Measurements from ENCODE around the gene TLE5. TPM values are rescaled to one million over a fixed set of nuclear protein-coding genes. Genes with fewer than 3 reads are reported as not detected.

Gene TLE5
- total and polyA plus RNA-seq, 10 of the 15 experiments (the other 5 are each of a cell fraction or from before 2014, with no cell fraction given) = 2.5 to 373 (median 154) TPM

- no peak for TF ChIP-seq CHD2 (IDR thresholded peaks at IDR 0.05; ENCODE audit: borderline replicate concordance, low read depth, low read length)
- TF ChIP-seq, protein P1, sequence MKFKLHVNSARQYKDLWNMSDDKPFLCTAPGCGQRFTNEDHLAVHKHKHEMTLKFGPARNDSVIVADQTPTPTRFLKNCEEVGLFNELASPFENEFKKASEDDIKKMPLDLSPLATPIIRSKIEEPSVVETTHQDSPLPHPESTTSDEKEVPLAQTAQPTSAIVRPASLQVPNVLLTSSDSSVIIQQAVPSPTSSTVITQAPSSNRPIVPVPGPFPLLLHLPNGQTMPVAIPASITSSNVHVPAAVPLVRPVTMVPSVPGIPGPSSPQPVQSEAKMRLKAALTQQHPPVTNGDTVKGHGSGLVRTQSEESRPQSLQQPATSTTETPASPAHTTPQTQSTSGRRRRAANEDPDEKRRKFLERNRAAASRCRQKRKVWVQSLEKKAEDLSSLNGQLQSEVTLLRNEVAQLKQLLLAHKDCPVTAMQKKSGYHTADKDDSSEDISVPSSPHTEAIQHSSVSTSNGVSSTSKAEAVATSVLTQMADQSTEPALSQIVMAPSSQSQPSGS (IDR thresholded peaks at IDR 0.05; ENCODE audit: low read length) = no peak
- TF ChIP-seq EZH2 (IDR thresholded peaks at IDR 0.05; ENCODE audit: borderline replicate concordance, control insufficient read depth, low read depth, low read length) = no peak
- no peak for TF ChIP-seq ZNF207 (IDR thresholded peaks at IDR 0.05; ENCODE audit: borderline replicate concordance)
- TF ChIP-seq JUND (IDR thresholded peaks at IDR 0.05; ENCODE audit: low read depth, low read length) = no peak
- TF ChIP-seq ZBED1 (IDR thresholded peaks at IDR 0.05; ENCODE audit: borderline replicate concordance) = no peak
- no peak for TF ChIP-seq CBX5 (IDR thresholded peaks at IDR 0.05; ENCODE audit: low read depth)
- no peak for TF ChIP-seq ZSCAN29 (IDR thresholded peaks at IDR 0.05)
- TF ChIP-seq KAT2A (conservative IDR thresholded peaks at IDR 0.05; ENCODE audit: control insufficient read depth, low read depth, low read length) = no peak
- no peak for TF ChIP-seq PAX8 (IDR thresholded peaks at IDR 0.05)
- TF ChIP-seq, protein P2, sequence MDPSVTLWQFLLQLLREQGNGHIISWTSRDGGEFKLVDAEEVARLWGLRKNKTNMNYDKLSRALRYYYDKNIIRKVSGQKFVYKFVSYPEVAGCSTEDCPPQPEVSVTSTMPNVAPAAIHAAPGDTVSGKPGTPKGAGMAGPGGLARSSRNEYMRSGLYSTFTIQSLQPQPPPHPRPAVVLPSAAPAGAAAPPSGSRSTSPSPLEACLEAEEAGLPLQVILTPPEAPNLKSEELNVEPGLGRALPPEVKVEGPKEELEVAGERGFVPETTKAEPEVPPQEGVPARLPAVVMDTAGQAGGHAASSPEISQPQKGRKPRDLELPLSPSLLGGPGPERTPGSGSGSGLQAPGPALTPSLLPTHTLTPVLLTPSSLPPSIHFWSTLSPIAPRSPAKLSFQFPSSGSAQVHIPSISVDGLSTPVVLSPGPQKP (IDR thresholded peaks at IDR 0.05; ENCODE audit: low read depth, low read length) = no peak
- ChIA-PET POLR2A (no interaction called here), RAD21 (ENCODE audit: unreplicated experiment) (interaction anchor here (1.0 kb wide), 1 partner anchor 26 kb away, joined by 3 read pairs; no protein-coding TSS in a partner anchor), CTCF (no interaction called here), SMC1A (ENCODE audit: uncharacterized antibody, unreplicated experiment) (no interaction called here)
- DNase-seq (ENCODE audit: low read depth, low spot score) (no peak), FAIRE-seq (no peak), ATAC-seq (no peak)
- in situ Hi-C loops (cut with MboI) (no loop called here), intact Hi-C loops (cut with micrococcal nuclease; ENCODE audit: unreplicated experiment) (no loop called here)
- Histone ChIP-seq H3K27me3 (replicated peaks in 1 of 2; ENCODE audit: control insufficient read depth in 2 of 2, insufficient read depth in 2 of 2, low read length in 1 of 2) (no peaks in the 10 kb centered on the region), H4K20me1 (ENCODE audit: control insufficient read depth, insufficient read depth) (no peaks in the 10 kb centered on the region), H3K27ac (ENCODE audit: control insufficient read depth, insufficient read depth) (no peak overlapping the region), H3K4me3 (no peak overlapping the region), H3K4me1 (ENCODE audit: control insufficient read depth, insufficient read depth, low read length) (peaks cover 16% of the 10 kb centered on the region), H2AFZ (ENCODE audit: control insufficient read depth, low read depth, low read length) (no peak overlapping the region), H3K79me2 (ENCODE audit: control insufficient read depth, insufficient read depth, low read length) (no peaks in the 10 kb centered on the region), H3K9me3 (replicated peaks; ENCODE audit: control insufficient read depth, insufficient read depth, low read length) (no peaks in the 10 kb centered on the region), H3K36me3 (ENCODE audit: control insufficient read depth in 2 of 2, insufficient read depth in 2 of 2, low read length in 1 of 2) (no peaks in the 10 kb centered on the region), H3K4me2 (ENCODE audit: control insufficient read depth, insufficient read depth) (no peak overlapping the region), H3K9ac (ENCODE audit: control insufficient read depth, insufficient read depth, low read length) (no peak overlapping the region)
- 88% methylated on average over 4 of the region's 5 CpGs for WGBS (ENCODE audit: insufficient coverage, insufficient replicate concordance, low lambda C conversion rate, missing lambda C conversion rate)
- BruUV-seq (replicated peaks) = no TSS peak
Observed at GRCh38 chr19:3039125-3039524, 23.2 kb downstream of the TLE5 start.

Data from GM12878 (cell line).